GM21515 (cell line): Measurements from ENCODE around the gene MYO7A.

ENCODE experiments used
- ATAC-seq: cut with Tn5 transposase; IDR thresholded peaks from one replicate; pipeline ENCODE4 v1.9.1; 2021; ENCODE audit not compliant: unreplicated experiment

Gene MYO7A

DNA sequence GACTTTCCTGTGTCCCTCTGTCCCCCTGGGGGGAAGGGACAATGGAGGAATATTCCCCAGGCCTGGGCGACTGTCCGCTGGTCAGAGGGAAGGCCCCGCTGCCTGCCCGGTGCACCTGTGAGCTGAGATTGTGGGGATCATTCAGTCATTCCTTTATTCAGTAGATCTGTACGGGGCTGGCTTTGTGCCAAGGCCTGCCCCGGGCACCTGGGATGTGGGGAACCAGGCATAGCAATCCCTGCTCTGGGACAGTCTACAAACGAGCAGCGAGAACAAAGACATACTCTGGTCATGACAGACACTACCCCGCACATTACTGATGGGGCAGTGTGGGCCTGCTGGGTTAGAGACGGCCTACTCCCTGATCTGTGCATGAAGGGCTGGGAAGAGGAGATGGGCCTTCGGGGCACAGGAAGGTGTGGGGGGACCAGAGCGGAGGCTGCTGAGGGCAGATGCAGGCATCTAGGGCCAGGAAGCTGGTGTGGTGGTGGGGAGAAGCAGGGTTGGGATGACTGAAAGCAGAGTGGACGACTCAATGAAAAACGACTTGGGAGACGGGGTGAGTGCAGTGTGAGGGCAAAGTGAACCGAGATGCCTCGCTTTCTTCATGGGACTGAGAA lies 1.8 kb upstream of the MYO7A start:
- ATAC-seq, result no peak

DNA sequence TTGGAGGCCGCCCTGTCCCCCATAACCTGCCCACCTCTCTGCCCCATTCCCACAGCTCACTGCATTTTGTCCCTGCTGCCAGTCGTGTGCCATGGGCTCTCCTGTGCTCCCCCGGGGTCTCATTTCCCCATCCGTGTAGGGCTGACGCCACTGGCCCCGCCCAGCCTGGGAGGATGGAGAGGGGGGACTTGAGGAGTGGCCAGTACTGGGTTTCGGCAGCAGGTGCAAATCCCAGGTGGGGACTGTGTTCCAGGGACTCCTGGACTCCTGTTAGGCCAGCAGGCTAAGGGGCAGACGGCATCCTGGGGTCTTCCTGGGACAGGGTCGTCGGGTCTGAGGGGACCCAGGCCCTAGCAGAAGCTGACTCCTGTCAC lies 1.2 kb upstream of the MYO7A start:
- ATAC-seq, result no peak

GRCh38 chr11:77127235-77127911 lies 673 bp upstream of the MYO7A start:
- ATAC-seq, result no peak

GRCh38 chr11:77129069-77129841 lies 1.2 kb downstream of the MYO7A start:
- ATAC-seq, result no peak

DNA sequence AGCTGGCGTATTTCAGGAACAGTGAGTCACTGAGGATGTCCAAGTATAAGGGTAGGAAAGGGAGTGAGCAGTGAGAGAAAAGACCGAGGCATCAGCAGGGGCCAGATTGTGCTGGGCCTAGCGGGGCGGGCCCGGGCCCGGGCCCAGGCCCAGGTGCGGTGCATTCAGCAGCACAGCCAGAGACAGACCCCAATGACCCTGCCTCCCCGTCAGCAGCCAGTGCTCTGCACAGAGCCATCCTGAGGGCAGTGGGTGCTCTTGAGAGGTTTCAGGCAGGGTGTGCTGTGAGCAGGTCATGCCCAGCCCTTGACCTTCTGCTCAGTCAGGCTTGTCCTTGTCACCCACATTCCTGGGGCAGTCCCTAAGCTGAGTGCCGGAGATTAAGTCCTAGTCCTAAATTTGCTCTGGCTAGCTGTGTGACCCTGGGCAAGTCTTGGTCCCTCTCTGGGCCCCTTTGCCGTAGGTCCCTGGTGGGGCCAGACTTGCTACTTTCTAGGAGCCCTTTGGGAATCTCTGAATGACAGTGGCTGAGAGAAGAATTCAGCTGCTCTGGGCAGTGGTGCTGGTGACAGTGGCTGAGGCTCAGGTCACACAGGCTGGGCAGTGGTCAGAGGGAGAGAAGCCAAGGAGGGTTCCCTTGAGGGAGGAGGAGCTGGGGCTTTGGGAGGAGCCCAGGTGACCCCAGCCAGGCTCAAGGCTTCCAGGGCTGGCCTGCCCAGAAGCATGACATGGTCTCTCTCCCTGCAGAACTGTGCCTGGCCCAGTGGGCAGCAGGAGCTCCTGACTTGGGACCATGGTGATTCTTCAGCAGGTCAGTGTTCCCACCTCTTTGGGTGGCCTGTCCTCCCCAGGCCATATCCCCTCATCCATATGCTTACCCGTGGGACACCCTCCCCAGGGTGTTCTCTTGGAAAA lies 2.1 kb downstream of the MYO7A start:
- no peak for ATAC-seq

DNA sequence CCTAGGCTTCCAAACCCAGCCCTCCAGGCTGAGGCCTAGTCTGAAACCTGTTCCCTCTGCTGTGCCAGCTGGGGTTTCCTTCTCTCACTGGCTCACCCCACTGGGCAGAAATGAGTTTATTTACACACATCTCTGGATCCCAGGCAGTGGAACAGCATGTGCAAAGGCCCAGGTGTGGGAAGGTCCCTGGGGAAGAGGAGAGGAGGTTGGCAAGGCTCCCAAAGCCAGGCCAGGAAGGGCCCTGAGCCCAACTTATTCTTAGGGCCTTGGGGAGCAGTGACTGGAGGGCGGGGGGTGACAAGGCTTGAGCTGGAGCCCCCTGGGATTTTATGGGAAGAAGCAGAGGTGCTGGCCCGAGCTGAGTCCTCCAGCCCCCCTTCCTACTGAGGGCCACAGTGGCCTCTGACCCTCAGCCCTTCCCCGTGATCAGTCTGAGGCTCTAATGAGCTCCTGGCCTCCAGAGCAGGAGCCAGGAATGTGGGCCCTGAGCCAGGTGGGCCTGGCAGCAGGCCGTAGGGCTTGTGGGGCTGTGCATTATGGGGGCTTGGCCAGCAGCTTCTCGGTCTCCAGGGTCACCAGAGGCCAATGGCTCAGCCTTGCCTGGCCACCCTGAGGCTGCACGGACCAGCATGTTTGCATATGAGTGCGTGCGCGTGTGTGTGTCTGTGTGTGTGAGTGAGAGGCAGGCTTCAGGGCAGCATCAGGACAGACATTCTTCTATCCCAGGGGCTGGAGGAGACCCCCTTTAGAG lies 2.9 kb downstream of the MYO7A start:
- ATAC-seq, result no peak

GRCh38 chr11:77131560-77131959 lies 3.5 kb downstream of the MYO7A start:
- ATAC-seq, result no peak

DNA sequence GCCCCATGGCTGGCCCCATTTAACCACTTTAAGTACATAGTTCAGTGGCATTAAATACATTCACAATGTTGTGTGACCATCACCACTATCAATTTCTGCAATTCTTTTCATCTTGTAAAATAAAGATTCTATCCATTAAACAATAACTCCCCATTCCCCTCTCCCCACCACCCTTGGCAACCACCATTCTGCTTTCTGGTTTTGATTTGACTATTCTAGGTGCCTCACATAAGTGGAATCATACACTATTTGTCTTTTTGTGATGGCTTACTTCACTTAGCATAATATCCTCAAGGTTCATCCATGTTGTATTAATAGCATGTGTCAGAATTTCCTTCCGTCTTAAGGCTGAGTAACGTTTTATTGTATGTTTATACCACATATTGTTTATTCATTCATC lies 7.0 kb downstream of the MYO7A start:
- no peak for ATAC-seq

- ATAC-seq, result no peak
Measured at GRCh38 chr11:77136074-77136473, 8.0 kb downstream of the MYO7A start.

DNA sequence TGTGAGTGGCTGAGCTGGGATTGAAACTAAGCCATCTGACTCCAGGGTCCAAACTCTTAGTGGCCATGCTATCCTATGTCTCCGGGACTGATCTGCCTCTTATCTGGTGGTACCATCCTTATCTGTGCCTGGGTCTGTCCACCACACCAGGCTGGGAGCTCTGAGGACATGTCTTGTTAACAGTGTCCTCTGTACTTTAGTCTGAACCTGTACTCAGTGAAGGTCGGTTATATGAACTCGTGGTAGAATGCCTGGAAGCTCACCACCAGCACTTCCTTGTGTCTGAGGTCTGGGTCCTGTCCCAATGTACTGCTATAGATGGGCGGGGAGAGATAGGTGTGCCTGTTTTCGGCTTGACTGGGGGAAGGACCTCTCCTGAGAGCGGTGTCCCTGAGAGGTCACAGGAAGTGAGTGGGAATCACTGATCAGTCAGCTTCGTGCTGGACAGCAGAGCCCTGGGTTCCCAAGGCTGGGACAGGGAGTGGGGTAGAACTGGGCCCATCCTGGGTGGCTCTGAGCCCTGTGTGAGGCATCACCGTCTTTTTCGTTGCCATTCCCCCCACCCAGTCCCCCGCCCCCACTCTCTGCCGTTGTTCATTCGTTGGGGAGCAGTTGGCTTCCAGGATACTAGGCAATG lies 8.9 kb downstream of the MYO7A start:
- ATAC-seq, result no peak

- no peak for ATAC-seq
Measured at GRCh38 chr11:77137421-77137820, 9.4 kb downstream of the MYO7A start.

GRCh38 chr11:77138106-77138649 lies 10.1 kb downstream of the MYO7A start:
- no peak for ATAC-seq

DNA sequence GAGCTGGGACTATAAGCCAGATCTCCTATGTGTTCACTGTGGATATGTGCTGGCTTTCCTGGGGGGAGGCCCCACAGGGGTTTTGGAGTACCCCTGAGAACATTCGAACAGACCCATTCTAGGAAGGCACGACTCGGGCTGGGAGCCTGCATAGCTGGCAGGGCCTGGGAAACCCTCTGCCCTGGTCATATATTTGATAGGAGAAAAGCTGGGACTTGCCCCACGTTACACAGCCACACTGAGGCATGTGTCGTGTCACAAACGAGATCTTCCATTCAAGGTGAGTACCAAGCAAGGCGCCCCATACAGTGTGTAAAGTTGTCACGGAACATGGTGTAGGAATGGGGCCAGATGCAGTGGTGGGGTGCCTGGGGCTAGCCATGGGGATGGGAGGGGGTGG lies 11.2 kb downstream of the MYO7A start:
- ATAC-seq, result no peak

- ATAC-seq, result no peak
Measured at GRCh38 chr11:77140231-77140851, 12.3 kb downstream of the MYO7A start.

GRCh38 chr11:77141034-77141433 lies 13.0 kb downstream of the MYO7A start:
- ATAC-seq, result no peak

- ATAC-seq, result no peak
Measured at GRCh38 chr11:77141475-77141874, 13.4 kb downstream of the MYO7A start.

GRCh38 chr11:77142091-77142975 lies 14.3 kb downstream of the MYO7A start:
- ATAC-seq, result no peak

DNA sequence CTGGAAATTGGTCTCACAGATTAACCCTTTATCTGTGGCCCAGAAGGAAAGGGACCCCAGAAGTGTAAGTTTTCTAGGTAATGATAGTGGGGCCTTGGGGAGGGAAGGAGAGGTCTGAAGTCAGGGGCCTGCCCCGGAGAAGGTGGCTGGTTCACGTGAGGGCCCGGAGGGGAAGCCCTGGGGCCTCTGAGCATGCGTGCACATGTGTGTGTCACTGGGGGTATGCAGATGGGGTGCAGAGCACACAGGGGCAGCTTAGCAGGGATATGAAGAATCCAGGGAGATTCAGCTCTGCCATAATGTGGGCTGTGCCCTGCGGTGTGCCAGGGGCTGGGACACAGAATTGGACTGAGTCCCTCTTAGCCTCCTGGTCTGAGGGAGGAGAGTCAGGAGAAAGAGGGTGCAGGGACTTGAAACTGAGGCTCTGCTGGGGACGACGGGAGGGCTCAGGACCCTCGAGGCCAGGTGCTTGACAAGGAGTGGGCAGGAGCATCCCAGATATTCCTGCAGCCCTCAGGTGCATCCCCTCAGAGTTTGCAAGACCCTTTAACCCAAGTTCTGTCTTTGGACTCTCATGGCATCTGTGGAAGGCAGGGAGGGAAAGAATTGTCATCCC lies 15.5 kb downstream of the MYO7A start:
- ATAC-seq, result no peak
